Chondrocyte (in vitro differentiated cells): Measurements from ENCODE around the gene KRT72. TPM values are rescaled to one million over a fixed set of nuclear protein-coding genes. Genes with fewer than 3 reads are reported as not detected.

ENCODE experiments used
- DNase-seq: peaks from one replicate; pipeline ENCODE4 v3.0.0; 2021; ENCODE audit warnings: mixed read lengths, low spot score
- H3K27ac Mint-ChIP-seq: one replicate; pipeline ENCODE4 v1.8.0; 2021; ENCODE audit warnings: mild to moderate bottlenecking, moderate library complexity, mixed read lengths; ENCODE audit not compliant: unreplicated experiment
- H3K27me3 Mint-ChIP-seq: 2 replicates; pipeline ENCODE4 v1.8.0; 2021; ENCODE audit warnings: low read depth, mixed read lengths
- H3K36me3 Mint-ChIP-seq: 2 replicates; pipeline ENCODE4 v1.8.0; 2021; ENCODE audit warnings: low read depth, mixed read lengths
- H3K4me1 Mint-ChIP-seq: 2 replicates; pipeline ENCODE4 v1.8.0; 2021; ENCODE audit warnings: low read depth, mild to moderate bottlenecking, mixed read lengths
- H3K4me3 Mint-ChIP-seq: one replicate; pipeline ENCODE4 v1.8.0; 2021; ENCODE audit warnings: mild to moderate bottlenecking, moderate library complexity, mixed read lengths; ENCODE audit not compliant: unreplicated experiment
- H3K9me3 Mint-ChIP-seq: 2 replicates; pipeline ENCODE4 v1.8.0; 2021; ENCODE audit warnings: low read depth, mixed read lengths
- long read RNA-seq: library from polyadenylated mRNA; stranded (forward); transcript quantifications from one replicate; pipeline ENCODE4 v2.0.0, GENCODE V29; 2021
- total RNA-seq: library from RNA; stranded (reverse); gene quantifications from 3 replicates; pipeline ENCODE4 v1.2.1, GENCODE V29; 2021
- TF ChIP-seq, protein P1 (sequence below): fragments of 200-600 bp; sonication (generic); IDR thresholded peaks from 2 replicates; pipeline ENCODE4 v1.5.0; 2021; ENCODE audit warnings: antibody characterized with exemption, mild to moderate bottlenecking, moderate library complexity

KRT72 gene
- not detected in 3 replicates for total RNA-seq
- long read RNA-seq = 0 reads

DNA sequence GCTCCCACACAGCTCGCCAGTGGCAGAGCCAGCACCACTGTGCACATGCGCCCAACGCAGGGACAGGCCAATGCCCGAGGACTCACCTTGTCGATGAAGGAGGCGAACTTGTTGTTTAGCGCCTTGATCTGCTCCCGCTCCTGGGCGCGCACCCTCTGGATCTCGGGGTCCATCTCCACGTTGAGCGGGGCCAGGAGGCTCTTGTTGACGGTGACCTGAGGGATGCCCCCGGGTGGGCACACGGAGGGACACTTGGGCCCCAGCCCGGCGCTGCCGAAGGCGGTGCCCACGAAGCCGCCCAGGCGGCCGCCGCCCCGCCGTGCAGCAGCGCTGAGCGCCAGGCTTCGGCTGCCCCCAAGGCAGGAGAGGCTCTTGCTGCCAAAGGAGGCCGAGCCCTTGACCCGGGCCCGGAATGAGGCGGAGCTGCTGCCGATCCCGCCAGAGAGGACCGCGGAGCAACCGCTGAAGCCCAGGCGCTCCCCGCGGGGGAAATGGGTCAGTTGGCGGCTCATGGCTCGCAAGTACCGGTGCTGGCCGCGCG lies at the start of gene KRT72:
TSS of gene KRT72 (minus strand) at position 523 of the 541 bp plus-strand sequence. CDS start at position 512, 11 bp downstream.
- no peaks in the 10 kb centered on the region for H3K9me3 Mint-ChIP-seq
- H3K4me3 Mint-ChIP-seq = no peak within 1 kb of the TSS
- H3K4me1 Mint-ChIP-seq = no peaks in the 10 kb centered on the region
- TF ChIP-seq, protein P1, sequence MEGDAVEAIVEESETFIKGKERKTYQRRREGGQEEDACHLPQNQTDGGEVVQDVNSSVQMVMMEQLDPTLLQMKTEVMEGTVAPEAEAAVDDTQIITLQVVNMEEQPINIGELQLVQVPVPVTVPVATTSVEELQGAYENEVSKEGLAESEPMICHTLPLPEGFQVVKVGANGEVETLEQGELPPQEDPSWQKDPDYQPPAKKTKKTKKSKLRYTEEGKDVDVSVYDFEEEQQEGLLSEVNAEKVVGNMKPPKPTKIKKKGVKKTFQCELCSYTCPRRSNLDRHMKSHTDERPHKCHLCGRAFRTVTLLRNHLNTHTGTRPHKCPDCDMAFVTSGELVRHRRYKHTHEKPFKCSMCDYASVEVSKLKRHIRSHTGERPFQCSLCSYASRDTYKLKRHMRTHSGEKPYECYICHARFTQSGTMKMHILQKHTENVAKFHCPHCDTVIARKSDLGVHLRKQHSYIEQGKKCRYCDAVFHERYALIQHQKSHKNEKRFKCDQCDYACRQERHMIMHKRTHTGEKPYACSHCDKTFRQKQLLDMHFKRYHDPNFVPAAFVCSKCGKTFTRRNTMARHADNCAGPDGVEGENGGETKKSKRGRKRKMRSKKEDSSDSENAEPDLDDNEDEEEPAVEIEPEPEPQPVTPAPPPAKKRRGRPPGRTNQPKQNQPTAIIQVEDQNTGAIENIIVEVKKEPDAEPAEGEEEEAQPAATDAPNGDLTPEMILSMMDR = no peak
- peaks cover 59% of the 10 kb centered on the region for H3K27me3 Mint-ChIP-seq
- no peaks in the 10 kb centered on the region for H3K36me3 Mint-ChIP-seq
- no peak for DNase-seq
- H3K27ac Mint-ChIP-seq = no peak within 1 kb of the TSS

DNA sequence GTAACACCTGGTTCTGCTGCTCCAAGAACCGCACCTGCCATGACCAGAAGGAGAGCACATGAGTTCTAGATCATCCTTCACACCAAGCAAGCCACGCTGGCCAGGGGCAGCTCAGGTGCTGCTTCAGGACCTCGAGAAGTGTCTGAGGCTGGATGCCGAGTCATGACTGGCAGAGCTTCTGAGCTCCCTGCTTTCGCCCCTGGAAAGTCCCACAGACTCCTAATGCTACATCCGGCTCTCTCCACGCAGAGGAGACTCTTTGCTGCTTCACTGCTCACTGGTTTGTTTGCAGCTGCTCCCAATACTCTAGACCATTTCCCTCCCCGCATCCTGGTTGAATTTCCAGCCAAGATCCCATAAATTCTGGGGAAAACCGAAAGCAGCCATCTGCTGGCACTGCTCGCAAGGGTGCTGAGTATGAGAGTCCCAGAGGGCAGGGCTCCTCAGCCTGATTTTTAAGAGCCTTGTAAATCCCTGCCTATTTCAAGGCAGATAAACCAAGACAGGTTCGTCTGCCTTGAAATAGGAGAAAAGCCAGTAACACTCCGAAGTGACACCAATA lies 49.3 kb upstream of the KRT72 start:
- H3K27me3 Mint-ChIP-seq = peaks cover 65% of the 10 kb centered on the region
- H3K27ac Mint-ChIP-seq = no peak overlapping the region
- no peaks in the 10 kb centered on the region for H3K4me1 Mint-ChIP-seq
- no peak overlapping the region for H3K4me3 Mint-ChIP-seq
- TF ChIP-seq, protein P1 = no peak
- H3K36me3 Mint-ChIP-seq = no peaks in the 10 kb centered on the region
- no peak for DNase-seq
- no peaks in the 10 kb centered on the region for H3K9me3 Mint-ChIP-seq

DNA sequence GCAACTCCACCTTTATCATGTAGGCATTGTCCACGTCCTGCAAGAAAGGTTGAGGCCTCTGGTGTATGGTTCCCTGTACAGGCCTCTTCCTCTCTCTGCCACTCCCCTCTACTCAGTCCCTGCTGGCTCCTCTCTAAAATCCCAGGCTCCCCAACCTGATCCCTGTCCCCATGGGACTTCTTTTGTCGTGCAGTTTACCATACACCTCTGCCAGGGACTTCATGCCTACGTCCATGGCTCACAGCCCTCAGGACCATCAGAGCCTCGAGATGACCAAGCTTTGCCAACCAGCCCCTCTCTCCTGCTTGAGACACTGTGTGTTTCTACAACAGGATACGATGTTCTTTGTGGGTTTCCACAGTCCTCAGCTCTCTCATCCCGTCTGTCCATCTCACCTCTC lies 47.8 kb upstream of the KRT72 start:
- TF ChIP-seq, protein P1 = no peak
- Mint-ChIP-seq H3K4me1 (no peaks in the 10 kb centered on the region), H3K27ac (no peak overlapping the region), H3K4me3 (no peak overlapping the region), H3K36me3 (no peaks in the 10 kb centered on the region), H3K27me3 (peaks cover 66% of the 10 kb centered on the region), H3K9me3 (no peaks in the 10 kb centered on the region)
- no peak for DNase-seq

DNA sequence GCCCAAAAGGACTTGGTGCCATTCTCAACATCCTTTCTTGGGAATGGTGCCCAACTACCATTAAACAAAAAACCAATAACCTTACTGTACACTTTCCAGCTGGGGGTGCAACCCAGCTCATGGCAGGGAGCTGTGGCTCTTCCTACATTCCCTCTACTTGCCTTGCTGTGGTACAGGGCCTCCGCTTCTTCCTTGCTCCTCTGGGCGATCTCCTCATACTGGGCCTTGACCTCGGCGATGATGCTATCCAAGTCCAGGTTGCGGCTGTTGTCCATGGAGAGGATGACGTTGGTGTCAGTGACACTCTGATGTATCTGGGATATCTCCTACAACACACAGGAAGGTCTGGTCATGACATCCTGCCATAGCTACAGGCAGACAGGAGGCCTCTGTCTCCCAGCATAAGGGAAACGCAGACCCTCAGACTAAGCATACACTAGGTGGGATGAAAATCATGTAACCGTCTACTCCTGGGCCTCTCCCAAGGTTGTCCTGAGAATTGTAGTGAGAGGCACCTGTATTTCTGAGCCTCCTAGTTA lies 46.8 kb upstream of the KRT72 start:
- Mint-ChIP-seq H3K27ac (no peak overlapping the region), H3K4me1 (no peaks in the 10 kb centered on the region), H3K4me3 (no peak overlapping the region), H3K9me3 (no peaks in the 10 kb centered on the region), H3K36me3 (no peaks in the 10 kb centered on the region), H3K27me3 (peaks cover 62% of the 10 kb centered on the region)
- TF ChIP-seq, protein P1 = no peak
- no peak for DNase-seq

DNA sequence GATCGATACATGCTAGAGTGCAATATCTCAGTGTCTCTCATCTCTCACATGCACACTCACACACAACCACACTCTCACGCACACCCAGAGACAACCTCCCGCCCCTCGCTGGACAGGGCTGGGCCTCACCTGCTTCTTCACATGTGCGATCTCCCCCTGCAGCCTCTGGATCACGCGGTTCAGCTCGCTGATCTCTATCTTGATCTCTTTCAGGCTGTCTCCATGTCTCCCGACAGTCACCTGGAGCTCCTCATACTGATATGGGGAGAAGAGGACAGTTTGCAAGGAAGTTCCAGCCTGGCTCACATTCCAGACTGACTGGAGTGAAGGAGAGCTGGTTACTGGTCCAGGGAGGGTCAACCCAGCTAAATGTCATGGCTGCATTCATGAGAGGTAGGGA lies 46.3 kb upstream of the KRT72 start:
- DNase-seq = no peak
- Mint-ChIP-seq H3K27me3 (peaks cover 60% of the 10 kb centered on the region), H3K36me3 (no peaks in the 10 kb centered on the region), H3K9me3 (no peaks in the 10 kb centered on the region), H3K4me1 (no peaks in the 10 kb centered on the region), H3K4me3 (no peak overlapping the region), H3K27ac (no peak overlapping the region)
- TF ChIP-seq, protein P1 = no peak
